GM10847 (cell line): ENCODE data around the gene TNNT2.

Source experiments
- POLR2A ChIP-seq: IDR thresholded peaks from 2 replicates; pipeline ENCODE4 v1.6.1; 2011; ENCODE audit not compliant: insufficient read length; ENCODE audit errors: extremely low read depth

Gene TNNT2

GRCh38 chr1:201324821-201325677 is 52.4 kb downstream of the TNNT2 start:
- TF ChIP-seq POLR2A, result no peak

GRCh38 chr1:201324306-201324705 is 53.2 kb downstream of the TNNT2 start:
- TF ChIP-seq POLR2A, result no peak

GRCh38 chr1:201322653-201323510 is 54.6 kb downstream of the TNNT2 start:
- TF ChIP-seq POLR2A, result no peak

- TF ChIP-seq POLR2A, result no peak
Observed at GRCh38 chr1:201321826-201322390, 55.6 kb downstream of the TNNT2 start.

GRCh38 chr1:201320168-201320788 is 57.2 kb downstream of the TNNT2 start:
- TF ChIP-seq POLR2A, result no peak

- no peak for TF ChIP-seq POLR2A
Observed at GRCh38 chr1:201319631-201320030, 57.8 kb downstream of the TNNT2 start.

- TF ChIP-seq POLR2A, result no peak
Observed at GRCh38 chr1:201318504-201319340, 58.8 kb downstream of the TNNT2 start.

GRCh38 chr1:201317551-201317950 is 59.9 kb downstream of the TNNT2 start:
- no peak for TF ChIP-seq POLR2A

GRCh38 chr1:201316556-201316955 is 60.9 kb downstream of the TNNT2 start:
- TF ChIP-seq POLR2A, result no peak

- no peak for TF ChIP-seq POLR2A
Observed at GRCh38 chr1:201313086-201313485, 64.4 kb downstream of the TNNT2 start.

GRCh38 chr1:201312298-201312697 is 65.2 kb downstream of the TNNT2 start:
- TF ChIP-seq POLR2A, result no peak

- no peak for TF ChIP-seq POLR2A
Observed at GRCh38 chr1:201311356-201312011, 66.0 kb downstream of the TNNT2 start.

GRCh38 chr1:201310986-201311355 is 66.5 kb downstream of the TNNT2 start:
- TF ChIP-seq POLR2A, result no peak
